ENCODE results near the gene MMP2. TPM values are rescaled to one million over a fixed set of nuclear protein-coding genes. Genes with fewer than 3 reads are reported as not detected.

MMP2 gene
- total RNA-seq, 2 donors from 2014 or later, result not detected

DNA sequence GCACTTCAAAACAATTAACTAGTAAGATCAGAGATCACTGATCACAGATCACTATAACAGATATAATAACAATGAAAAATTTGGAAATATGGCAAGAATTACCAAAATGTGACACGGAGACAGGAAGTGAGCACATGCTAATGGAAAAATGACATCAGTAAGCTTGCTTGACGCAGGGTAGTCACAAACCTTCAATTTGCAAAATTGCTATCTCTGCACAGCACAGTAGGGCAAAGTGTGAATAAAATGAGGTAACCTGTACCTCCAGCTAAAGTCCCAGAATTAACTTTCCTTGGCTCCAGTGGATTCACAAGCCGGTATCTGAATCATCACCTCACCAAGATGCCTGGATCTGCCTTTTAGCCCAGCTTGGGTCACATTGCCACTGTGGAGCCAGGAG lies 4.2 kb upstream of the MMP2 start:
- ATAC-seq, result no peak
- Mint-ChIP-seq H3K4me3 (no peak overlapping the region), H3K4me1 (no peaks in the 10 kb centered on the region), H3K27me3 (peaks cover 42% of the 10 kb centered on the region), H3K36me3 (ENCODE audit: low read depth) (peaks cover 5% of the 10 kb centered on the region), H3K27ac (no peak overlapping the region)
- H3K9me3 ChIP-seq (ENCODE audit: control insufficient read depth, low read length, poor library complexity, severe bottlenecking), result no peaks in the 10 kb centered on the region
- DNase-seq, result no peak

DNA sequence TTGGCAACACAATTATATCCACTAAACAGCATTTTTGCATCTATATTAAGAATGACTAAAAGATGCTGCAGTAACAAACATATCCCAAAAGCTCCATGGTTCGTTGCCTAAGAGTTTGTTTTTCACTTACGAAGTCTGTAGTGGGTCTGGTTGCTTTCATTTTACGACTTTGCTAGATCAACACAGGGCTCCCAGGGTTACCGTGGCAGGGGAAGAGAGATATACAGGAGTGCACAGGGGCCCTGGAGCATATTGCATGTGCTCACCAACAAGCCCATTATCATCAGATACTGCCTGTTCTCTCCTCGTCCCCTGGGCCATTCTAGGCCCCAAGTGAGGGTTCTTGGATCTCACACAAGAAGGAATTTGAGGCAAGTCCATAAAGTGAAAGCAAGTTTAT lies 3.1 kb upstream of the MMP2 start:
- DNase-seq, result no peak
- peaks cover 49% of the 10 kb centered on the region for H3K27me3 Mint-ChIP-seq
- peaks cover 5% of the 10 kb centered on the region for H3K36me3 Mint-ChIP-seq (ENCODE audit: low read depth)
- H3K4me1 Mint-ChIP-seq, result no peaks in the 10 kb centered on the region
- no peak overlapping the region for H3K27ac Mint-ChIP-seq
- no peak for ATAC-seq
- H3K9me3 ChIP-seq (ENCODE audit: control insufficient read depth, low read length, poor library complexity, severe bottlenecking), result no peaks in the 10 kb centered on the region
- no peak overlapping the region for H3K4me3 Mint-ChIP-seq

DNA sequence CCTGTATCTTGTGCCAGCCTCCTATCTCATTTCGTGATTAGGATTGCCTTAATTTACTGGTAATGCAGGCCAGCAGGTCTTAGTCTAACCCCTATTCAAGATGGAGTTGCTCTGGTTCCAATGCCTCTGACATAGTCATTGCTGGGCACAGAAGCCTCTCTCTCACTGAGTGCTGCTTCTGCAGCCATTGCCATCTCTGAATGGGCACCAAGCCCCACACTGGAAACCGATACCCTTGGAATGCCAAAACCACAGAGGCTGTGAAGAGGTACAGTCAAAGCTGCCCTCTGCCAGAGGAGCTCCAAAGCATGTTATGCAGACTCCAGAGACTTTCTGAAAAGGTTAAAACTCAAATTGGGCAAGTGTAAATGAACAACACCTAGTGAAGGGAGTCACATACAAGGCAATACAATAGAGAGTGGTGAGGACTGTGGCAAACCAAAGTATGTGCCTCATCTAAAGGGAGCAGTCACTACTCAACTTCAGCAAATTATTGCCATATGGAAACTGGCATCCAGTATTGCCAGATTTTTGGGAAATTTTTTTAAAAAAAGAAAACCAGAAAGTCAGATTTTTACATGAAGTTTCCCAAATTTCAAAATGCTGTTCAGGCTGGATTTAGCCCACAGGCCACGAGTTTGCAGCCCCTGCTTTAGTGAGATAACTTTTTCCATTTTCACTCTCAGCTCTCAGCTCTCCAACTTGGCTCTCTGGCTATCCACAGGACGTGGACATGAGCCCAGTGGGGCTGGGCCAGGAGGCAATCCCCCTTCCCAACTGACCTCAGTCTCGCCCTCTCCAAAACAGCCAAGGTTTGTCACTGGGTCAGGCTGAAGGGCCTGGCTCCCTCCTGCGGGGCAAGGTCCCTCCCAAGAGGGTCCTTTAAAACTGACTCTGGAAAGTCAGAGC lies 2.1 kb upstream of the MMP2 start:
- DNase-seq, result no peak
- Mint-ChIP-seq H3K27me3 (peaks cover 51% of the 10 kb centered on the region), H3K4me1 (no peaks in the 10 kb centered on the region), H3K4me3 (no peak overlapping the region), H3K36me3 (ENCODE audit: low read depth) (peaks cover 5% of the 10 kb centered on the region), H3K27ac (no peak overlapping the region)
- no peak for ATAC-seq
- no peaks in the 10 kb centered on the region for H3K9me3 ChIP-seq (ENCODE audit: control insufficient read depth, low read length, poor library complexity, severe bottlenecking)

DNA sequence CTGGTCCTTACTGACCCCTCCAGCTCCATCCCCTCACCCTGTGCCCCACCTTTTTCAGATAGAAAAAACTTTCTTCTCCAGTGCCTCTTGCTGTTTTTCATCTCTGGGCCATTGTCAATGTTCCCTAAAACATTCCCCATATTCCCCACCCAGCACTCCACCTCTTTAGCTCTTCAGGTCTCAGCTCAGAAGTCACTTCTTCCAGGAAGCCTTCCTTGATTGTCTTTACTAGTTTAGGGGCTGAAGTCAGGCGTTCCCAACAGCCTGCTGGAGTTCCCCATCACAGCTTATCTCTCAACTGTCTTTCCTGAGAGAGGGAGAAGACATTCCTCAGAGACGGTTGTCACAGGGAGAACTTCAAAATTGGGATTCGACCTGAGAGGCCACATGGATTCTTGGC lies 1.3 kb upstream of the MMP2 start:
- ATAC-seq (no peak), DNase-seq (no peak)
- Mint-ChIP-seq H3K4me1 (no peaks in the 10 kb centered on the region), H3K4me3 (no peak overlapping the region), H3K36me3 (ENCODE audit: low read depth) (peaks cover 5% of the 10 kb centered on the region), H3K27me3 (peaks cover 51% of the 10 kb centered on the region), H3K27ac (no peak overlapping the region)
- no peaks in the 10 kb centered on the region for H3K9me3 ChIP-seq (ENCODE audit: control insufficient read depth, low read length, poor library complexity, severe bottlenecking)

DNA sequence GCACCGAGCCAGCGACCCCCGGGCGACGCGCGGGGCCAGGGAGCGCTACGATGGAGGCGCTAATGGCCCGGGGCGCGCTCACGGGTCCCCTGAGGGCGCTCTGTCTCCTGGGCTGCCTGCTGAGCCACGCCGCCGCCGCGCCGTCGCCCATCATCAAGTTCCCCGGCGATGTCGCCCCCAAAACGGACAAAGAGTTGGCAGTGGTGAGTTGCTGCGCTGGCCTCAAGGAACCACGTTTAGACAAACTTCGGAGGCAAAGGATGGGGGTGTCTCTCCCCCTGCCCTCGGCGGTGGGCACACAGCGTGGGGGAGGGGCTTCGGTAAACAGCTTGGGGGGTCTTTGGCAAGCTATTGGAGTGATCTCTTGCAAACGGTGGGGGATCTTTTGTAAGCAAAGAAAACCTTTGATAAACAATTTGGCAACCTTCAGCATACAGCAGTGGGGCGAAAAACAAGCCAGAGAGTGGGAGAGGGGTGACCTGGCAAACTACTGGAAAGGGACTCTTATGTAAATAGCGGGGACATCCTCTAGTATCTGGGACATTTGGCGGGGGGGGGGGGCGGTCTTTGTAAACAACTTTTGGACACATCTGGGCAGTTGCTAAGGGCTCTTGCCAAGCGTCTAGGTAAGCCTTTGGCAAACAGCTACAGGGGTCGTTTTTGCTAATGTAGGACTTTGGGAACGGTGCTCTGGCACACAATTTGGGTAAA lies 587 bp downstream of the MMP2 start:
- ATAC-seq (no peak), DNase-seq (no peak)
- Mint-ChIP-seq H3K4me3 (no peak overlapping the region), H3K4me1 (no peaks in the 10 kb centered on the region), H3K36me3 (ENCODE audit: low read depth) (peaks cover 5% of the 10 kb centered on the region), H3K27ac (no peak overlapping the region), H3K27me3 (peaks cover 46% of the 10 kb centered on the region)
- no peaks in the 10 kb centered on the region for H3K9me3 ChIP-seq (ENCODE audit: control insufficient read depth, low read length, poor library complexity, severe bottlenecking)

DNA sequence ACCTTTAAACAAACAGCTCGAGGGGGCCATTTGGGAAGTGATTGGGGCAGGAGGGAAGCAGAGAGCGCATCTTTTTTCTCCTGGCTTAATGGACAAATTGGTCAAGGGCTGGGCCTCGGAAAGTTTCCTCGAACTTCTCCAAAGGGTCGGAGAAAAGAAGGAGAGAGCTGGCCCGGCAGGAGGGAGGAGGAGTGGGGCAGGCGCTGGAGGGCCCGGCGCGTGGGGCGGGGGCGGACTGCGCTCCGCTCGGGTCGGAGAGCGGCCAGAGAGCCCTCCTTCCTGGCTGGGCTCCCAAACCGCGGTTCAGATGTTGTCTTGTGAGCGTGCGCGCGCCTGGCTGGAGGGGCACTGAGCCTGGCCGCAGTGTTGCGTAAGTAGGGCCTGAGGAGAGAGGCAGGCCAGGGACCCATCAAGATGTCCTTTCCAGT lies 1.2 kb downstream of the MMP2 start:
- ATAC-seq (no peak), DNase-seq (no peak)
- Mint-ChIP-seq H3K36me3 (ENCODE audit: low read depth) (peaks cover 5% of the 10 kb centered on the region), H3K27ac (no peak overlapping the region), H3K27me3 (peaks cover 46% of the 10 kb centered on the region), H3K4me3 (no peak overlapping the region), H3K4me1 (no peaks in the 10 kb centered on the region)
- no peaks in the 10 kb centered on the region for H3K9me3 ChIP-seq (ENCODE audit: control insufficient read depth, low read length, poor library complexity, severe bottlenecking)

DNA sequence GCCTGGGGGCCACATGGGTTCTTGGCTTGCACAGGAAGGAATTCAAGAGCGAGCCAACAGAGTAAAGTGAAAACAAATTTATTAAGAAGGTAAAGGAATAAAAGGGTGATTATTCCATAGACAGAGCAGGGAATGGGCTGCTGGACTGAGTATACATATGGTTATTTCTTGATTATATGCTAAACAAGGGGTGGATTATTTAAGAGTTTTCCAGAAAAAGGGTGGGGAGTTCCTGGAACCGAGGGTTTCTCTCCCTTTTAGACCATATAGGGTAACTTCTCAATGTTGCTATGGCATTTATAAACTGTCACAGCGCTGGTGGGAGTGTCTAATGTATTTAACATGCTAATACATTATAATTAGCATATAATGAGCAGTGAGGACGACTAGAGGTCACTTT lies 2.0 kb downstream of the MMP2 start:
- DNase-seq, result no peak
- Mint-ChIP-seq H3K27ac (no peak overlapping the region), H3K27me3 (peaks cover 41% of the 10 kb centered on the region), H3K4me1 (no peaks in the 10 kb centered on the region), H3K36me3 (ENCODE audit: low read depth) (peaks cover 5% of the 10 kb centered on the region), H3K4me3 (no peak overlapping the region)
- no peaks in the 10 kb centered on the region for H3K9me3 ChIP-seq (ENCODE audit: control insufficient read depth, low read length, poor library complexity, severe bottlenecking)
- no peak for ATAC-seq

DNA sequence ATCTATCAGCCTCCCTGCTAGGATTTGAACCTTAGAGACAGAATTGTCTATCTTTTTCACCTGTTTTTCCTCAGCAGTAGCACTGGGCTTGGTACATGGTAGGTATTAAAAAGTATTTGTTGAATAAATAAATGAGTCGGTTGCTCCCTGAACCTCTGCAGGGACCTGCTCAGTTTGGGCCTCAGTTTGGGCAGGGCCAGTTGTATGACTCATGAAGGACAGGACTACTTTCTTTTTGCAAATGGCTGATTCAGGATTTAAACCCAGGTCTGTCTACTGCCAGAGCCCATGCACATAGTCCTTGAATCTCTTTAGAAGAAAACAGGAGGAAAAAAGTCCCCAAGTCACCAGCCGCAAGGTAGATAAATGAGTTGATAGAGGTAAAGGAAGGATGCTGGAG lies 3.1 kb downstream of the MMP2 start:
- ATAC-seq (no peak), DNase-seq (no peak)
- H3K9me3 ChIP-seq (ENCODE audit: control insufficient read depth, low read length, poor library complexity, severe bottlenecking), result no peaks in the 10 kb centered on the region
- Mint-ChIP-seq H3K4me3 (no peak overlapping the region), H3K4me1 (no peaks in the 10 kb centered on the region), H3K27me3 (peaks cover 32% of the 10 kb centered on the region), H3K36me3 (ENCODE audit: low read depth) (peaks cover 5% of the 10 kb centered on the region), H3K27ac (no peak overlapping the region)

DNA sequence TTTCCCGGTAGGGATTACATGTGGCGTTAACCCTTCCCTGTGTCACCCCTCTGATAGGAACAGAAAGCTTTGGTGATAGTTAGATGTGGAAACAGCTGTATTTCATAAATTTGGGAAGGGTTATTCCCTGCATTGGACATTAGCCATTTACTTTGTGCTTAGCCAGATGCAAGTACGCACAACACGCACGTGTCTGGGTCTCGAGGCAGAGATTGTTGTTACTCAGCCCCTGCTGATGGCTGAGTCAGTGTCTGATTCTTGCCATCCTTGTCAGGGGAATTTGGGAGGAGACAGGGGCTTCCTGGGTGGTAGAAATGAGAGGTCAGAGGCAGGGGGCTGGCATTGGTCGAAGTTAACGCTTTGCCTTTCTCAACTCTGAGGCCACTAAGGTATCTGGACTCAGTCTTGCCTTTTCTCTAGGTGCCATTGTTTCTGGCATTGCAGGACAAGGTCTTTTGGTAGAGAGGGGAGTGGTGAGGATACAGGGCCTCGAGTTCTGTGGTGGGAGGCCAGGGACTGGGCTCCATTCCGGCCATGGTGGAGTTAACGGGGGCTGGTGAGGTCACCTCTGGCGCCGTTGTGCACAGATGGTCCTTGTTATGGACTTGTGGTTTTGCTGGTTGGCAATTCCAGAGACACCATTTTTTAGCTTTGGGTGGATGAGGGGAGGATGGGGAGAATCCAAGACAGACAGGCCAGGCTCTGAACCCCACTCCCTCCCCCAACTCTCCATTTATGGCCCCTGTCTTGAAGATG lies 8.2 kb downstream of the MMP2 start:
- H3K27ac Mint-ChIP-seq, result no peak overlapping the region
- H3K4me1 Mint-ChIP-seq, result no peaks in the 10 kb centered on the region
- no peak overlapping the region for H3K4me3 Mint-ChIP-seq
- no peak for DNase-seq
- peaks cover 18% of the 10 kb centered on the region for H3K27me3 Mint-ChIP-seq
- H3K9me3 ChIP-seq (ENCODE audit: control insufficient read depth, low read length, poor library complexity, severe bottlenecking), result no peaks in the 10 kb centered on the region
- H3K36me3 Mint-ChIP-seq (ENCODE audit: low read depth), result no peaks in the 10 kb centered on the region
- ATAC-seq, result no peak

DNA sequence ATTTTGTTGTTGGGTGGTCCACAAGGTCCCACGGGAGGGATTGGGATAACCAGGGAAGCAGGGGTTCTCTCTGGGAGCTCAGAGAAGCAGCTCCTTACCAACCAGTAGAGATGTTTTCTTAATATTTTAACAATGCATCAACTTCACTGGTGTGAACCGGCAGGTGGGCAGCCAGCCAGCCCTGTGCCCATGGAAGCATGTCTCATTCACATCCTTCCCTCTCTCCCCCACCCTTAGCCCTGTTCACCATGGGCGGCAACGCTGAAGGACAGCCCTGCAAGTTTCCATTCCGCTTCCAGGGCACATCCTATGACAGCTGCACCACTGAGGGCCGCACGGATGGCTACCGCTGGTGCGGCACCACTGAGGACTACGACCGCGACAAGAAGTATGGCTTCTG lies 9.3 kb downstream of the MMP2 start:
- no peak overlapping the region for H3K4me3 Mint-ChIP-seq
- no peaks in the 10 kb centered on the region for H3K9me3 ChIP-seq (ENCODE audit: control insufficient read depth, low read length, poor library complexity, severe bottlenecking)
- ATAC-seq (no peak), DNase-seq (no peak)
- no peak overlapping the region for H3K27ac Mint-ChIP-seq
- no peaks in the 10 kb centered on the region for H3K36me3 Mint-ChIP-seq (ENCODE audit: low read depth)
- no peaks in the 10 kb centered on the region for H3K4me1 Mint-ChIP-seq
- peaks cover 24% of the 10 kb centered on the region for H3K27me3 Mint-ChIP-seq

DNA sequence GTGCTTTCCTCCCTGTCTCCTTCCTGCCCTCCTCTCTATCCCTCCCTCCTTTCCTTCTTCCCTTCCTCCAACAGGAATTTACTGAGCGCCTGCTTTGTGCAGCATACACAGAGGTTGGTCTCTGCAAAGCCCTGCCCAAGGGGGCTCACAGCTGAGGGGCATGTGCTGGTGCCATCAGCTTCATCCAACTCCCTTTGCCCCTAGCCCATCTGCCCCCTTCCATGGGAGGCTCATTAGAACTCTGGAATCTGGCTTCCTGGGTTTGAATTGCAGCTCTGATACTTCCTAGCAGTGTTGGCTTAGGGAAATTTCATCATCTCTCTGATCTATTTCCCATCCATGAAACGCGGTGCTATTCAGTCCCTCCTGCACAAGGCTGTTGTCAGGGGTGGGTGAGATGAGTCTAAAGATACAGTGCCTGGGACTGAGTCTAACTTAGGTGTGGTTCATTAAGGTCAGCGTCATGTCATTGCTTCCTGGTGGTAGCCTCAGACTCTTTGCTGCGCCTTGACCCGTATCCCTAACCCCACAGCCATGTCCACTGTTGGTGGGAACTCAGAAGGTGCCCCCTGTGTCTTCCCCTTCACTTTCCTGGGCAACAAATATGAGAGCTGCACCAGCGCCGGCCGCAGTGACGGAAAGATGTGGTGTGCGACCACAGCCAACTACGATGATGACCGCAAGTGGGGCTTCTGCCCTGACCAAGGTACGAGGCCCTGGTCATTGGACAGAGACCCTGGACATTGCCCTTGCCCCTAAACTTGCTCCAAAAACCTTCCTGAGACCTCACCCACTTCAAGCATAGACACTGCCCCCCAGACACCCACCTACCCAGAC lies 10.3 kb downstream of the MMP2 start:
- H3K9me3 ChIP-seq (ENCODE audit: control insufficient read depth, low read length, poor library complexity, severe bottlenecking), result no peaks in the 10 kb centered on the region
- Mint-ChIP-seq H3K4me1 (no peaks in the 10 kb centered on the region), H3K4me3 (peak overlapping the region; percentile 15), H3K27me3 (peaks cover 26% of the 10 kb centered on the region), H3K27ac (no peak overlapping the region), H3K36me3 (ENCODE audit: low read depth) (no peaks in the 10 kb centered on the region)
- DNase-seq (no peak), ATAC-seq (no peak)

DNA sequence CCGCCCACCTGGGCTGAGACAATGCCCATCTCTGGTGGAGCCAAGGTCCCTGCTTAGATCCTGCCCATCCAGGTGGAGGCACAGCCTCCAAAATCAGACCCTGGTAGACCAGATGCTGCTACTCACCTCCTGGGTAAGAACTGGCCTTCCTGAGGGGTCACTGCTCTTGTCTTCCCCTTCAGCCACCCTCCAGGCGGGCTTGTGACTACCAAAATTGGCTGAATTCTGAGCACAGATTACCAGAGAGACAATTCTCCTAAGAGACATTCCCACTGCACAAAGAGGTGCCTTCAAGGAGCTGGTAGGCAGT lies 10.9 kb downstream of the MMP2 start:
- no peak for ATAC-seq
- H3K27me3 Mint-ChIP-seq, result peaks cover 26% of the 10 kb centered on the region
- DNase-seq, result no peak

DNA sequence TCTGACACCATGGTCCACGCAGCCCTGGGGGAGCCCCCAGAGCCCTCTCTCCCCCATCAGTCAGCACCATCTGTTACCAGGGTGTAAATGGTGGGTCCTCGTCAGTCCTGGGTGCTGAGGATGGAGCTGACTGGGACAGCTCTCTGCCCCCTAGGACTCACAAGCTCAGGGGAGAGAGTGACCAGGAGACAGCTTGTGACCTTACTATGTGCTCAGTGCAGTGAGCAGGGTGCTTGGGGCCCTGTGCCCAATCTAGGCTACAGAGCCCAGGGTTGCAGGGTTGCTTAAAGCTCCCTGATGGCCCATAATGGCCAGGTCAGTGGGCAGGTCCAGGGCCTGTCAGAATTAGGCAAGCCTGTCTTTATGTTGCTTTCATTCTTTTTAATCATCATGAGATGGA lies 11.3 kb downstream of the MMP2 start:
- H3K27me3 Mint-ChIP-seq, result peaks cover 26% of the 10 kb centered on the region
- no peak overlapping the region for H3K27ac Mint-ChIP-seq
- DNase-seq (no peak), ATAC-seq (no peak)
- no peaks in the 10 kb centered on the region for H3K9me3 ChIP-seq (ENCODE audit: control insufficient read depth, low read length, poor library complexity, severe bottlenecking)
- no peaks in the 10 kb centered on the region for H3K4me1 Mint-ChIP-seq
- no peak overlapping the region for H3K4me3 Mint-ChIP-seq
- H3K36me3 Mint-ChIP-seq (ENCODE audit: low read depth), result no peaks in the 10 kb centered on the region

More for the DNA sequence above, 10.9 kb downstream of the MMP2 start:
- Mint-ChIP-seq H3K4me1 (no peaks in the 10 kb centered on the region), H3K4me3 (no peak overlapping the region), H3K27ac (no peak overlapping the region), H3K36me3 (ENCODE audit: low read depth) (no peaks in the 10 kb centered on the region)
- H3K9me3 ChIP-seq (ENCODE audit: control insufficient read depth, low read length, poor library complexity, severe bottlenecking), result no peaks in the 10 kb centered on the region
